ENCODE results near the gene ABI2. TPM values are rescaled to one million over a fixed set of nuclear protein-coding genes. Genes with fewer than 3 reads are reported as not detected.
A peak's percentile ranks its signal among the peaks of the same experiment; 100 is the strongest.

Gene ABI2
- total RNA-seq, 1 experiment from 2014 or later, result 50.7 TPM

DNA sequence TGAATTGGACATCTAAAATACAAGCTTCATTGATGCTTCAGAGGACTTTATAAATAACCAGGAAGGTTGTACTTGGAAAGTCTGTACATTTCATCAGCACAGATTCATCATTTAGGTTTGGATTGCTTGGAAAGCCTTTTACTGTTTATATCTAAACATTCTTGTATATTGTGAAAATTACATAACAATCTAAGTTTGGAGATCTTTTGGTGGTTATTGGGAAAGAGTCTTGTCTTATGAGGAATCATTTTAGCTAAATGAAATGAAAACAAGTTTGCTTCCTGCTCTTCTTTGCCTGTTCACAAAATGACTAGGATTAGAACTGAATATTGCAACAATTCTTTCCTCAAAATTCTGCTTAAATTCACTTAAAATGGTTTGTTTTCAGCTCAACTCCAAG, 79.3 kb downstream of the ABI2 start:
- H3K9ac ChIP-seq (ENCODE audit: low read length), result no peak overlapping the region
- peaks cover 34% of the 10 kb centered on the region for H3K36me3 ChIP-seq (ENCODE audit: low read depth, low read length)
- ChIA-PET POLR2A (ENCODE audit: unreplicated experiment) (no interaction called here), CTCF (no interaction called here)
- H3K4me2 ChIP-seq (ENCODE audit: low read length), result no peak overlapping the region
- peaks cover 28% of the 10 kb centered on the region for H3K4me1 ChIP-seq (ENCODE audit: insufficient read depth, low read length)
- no peak for DNase-seq
- H3K9me3 ChIP-seq (ENCODE audit: low read length), result no peaks in the 10 kb centered on the region
- H4K20me1 ChIP-seq (ENCODE audit: low read length), result no peaks in the 10 kb centered on the region
- H3F3A ChIP-seq (ENCODE audit: low read length, unreplicated experiment), result peaks cover 7% of the 10 kb centered on the region
- ATAC-seq, result no peak
- H2AFZ ChIP-seq (ENCODE audit: low read length), result no peak overlapping the region
- H3K79me2 ChIP-seq (ENCODE audit: low read length), result peaks cover 8% of the 10 kb centered on the region; the same call in 1 of the 2 replicates
- intact Hi-C loops (cut with micrococcal nuclease), result no loop called here
- no peaks in the 10 kb centered on the region for H3K9me2 ChIP-seq (replicated peaks; ENCODE audit: low read length)
- H3K4me3 ChIP-seq (ENCODE audit: low read length), result no peak overlapping the region
- H3K27me3 ChIP-seq (ENCODE audit: low read length), result no peaks in the 10 kb centered on the region
- BruUV-seq (replicated peaks), result no TSS peak
- TF ChIP-seq EZH2phosphoT487 (IDR thresholded peaks at IDR 0.05; ENCODE audit: borderline replicate concordance, low read length) (no peak), EZH2 (IDR thresholded peaks at IDR 0.05; ENCODE audit: low read length, unreplicated experiment) (no peak), CTCF (conservative IDR thresholded peaks at IDR 0.05; ENCODE audit: low read depth, low read length) (no peak)
- no peak overlapping the region for H3K27ac ChIP-seq (ENCODE audit: low read length)

- no peaks in the 10 kb centered on the region for H3K9me2 ChIP-seq (replicated peaks; ENCODE audit: low read length)
- no peaks in the 10 kb centered on the region for H4K20me1 ChIP-seq (ENCODE audit: low read length)
- DNase-seq (no peak), ATAC-seq (peak; percentile 20; the same call in 1 of the 2 replicates)
- peaks cover 25% of the 10 kb centered on the region for H3K36me3 ChIP-seq (ENCODE audit: low read depth, low read length)
- BruUV-seq (replicated peaks), result no TSS peak
- no peak overlapping the region for H3K9ac ChIP-seq (ENCODE audit: low read length)
- ChIA-PET POLR2A (ENCODE audit: unreplicated experiment) (no interaction called here), CTCF (no interaction called here)
- H3K4me1 ChIP-seq (ENCODE audit: insufficient read depth, low read length), result peaks cover 17% of the 10 kb centered on the region
- H2AFZ ChIP-seq (ENCODE audit: low read length), result no peak overlapping the region
- TF ChIP-seq EZH2 (IDR thresholded peaks at IDR 0.05; ENCODE audit: low read length, unreplicated experiment), result no peak
- TF ChIP-seq CTCF (conservative IDR thresholded peaks at IDR 0.05; ENCODE audit: low read depth, low read length), result no peak
- no peak for TF ChIP-seq EZH2phosphoT487 (IDR thresholded peaks at IDR 0.05; ENCODE audit: borderline replicate concordance, low read length)
- H3F3A ChIP-seq (ENCODE audit: low read length, unreplicated experiment), result no peaks in the 10 kb centered on the region
- H3K9me3 ChIP-seq (ENCODE audit: low read length), result no peaks in the 10 kb centered on the region
- H3K4me3 ChIP-seq (ENCODE audit: low read length), result no peak overlapping the region
- intact Hi-C loops (cut with micrococcal nuclease), result no loop called here
- no peaks in the 10 kb centered on the region for H3K27me3 ChIP-seq (ENCODE audit: low read length)
- H3K4me2 ChIP-seq (ENCODE audit: low read length), result no peak overlapping the region
- H3K79me2 ChIP-seq (ENCODE audit: low read length), result no peaks in the 10 kb centered on the region
- peak overlapping the region; percentile 50 for H3K27ac ChIP-seq (ENCODE audit: low read length)
Observed at GRCh38 chr2:203412546-203413331, 84.5 kb downstream of the ABI2 start.

DNA sequence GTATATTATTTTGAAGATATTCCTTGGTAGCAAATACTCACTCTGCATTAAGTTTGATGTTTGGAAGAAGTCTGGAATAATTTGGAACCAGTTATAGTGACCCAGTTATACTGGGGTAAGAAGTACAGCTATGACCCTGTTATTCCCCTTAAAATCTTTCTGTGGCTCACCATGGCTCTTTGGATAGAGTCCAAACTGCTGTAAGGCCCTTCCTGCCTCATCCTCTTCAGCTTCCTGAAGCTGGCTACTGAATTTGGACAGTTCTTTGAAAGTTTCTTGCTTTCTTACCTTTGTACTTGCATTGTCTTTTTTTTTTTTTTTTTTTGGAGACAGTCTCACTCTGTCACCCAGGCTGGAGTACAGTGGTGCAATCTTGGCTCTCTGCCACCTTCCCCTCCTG, 85.6 kb downstream of the ABI2 start:
- H3K79me2 ChIP-seq (ENCODE audit: low read length), result no peaks in the 10 kb centered on the region
- H3K4me3 ChIP-seq (ENCODE audit: low read length), result no peak overlapping the region
- TF ChIP-seq EZH2 (IDR thresholded peaks at IDR 0.05; ENCODE audit: low read length, unreplicated experiment), result no peak
- no peak for TF ChIP-seq EZH2phosphoT487 (IDR thresholded peaks at IDR 0.05; ENCODE audit: borderline replicate concordance, low read length)
- TF ChIP-seq CTCF (conservative IDR thresholded peaks at IDR 0.05; ENCODE audit: low read depth, low read length), result no peak
- no peak overlapping the region for H3K4me2 ChIP-seq (ENCODE audit: low read length)
- H4K20me1 ChIP-seq (ENCODE audit: low read length), result no peaks in the 10 kb centered on the region
- peak overlapping the region; percentile 38 for H3K27ac ChIP-seq (ENCODE audit: low read length)
- ATAC-seq, result peak; percentile 31
- no peaks in the 10 kb centered on the region for H3K9me3 ChIP-seq (ENCODE audit: low read length)
- no peak for DNase-seq
- peaks cover 33% of the 10 kb centered on the region for H3K36me3 ChIP-seq (ENCODE audit: low read depth, low read length)
- H3K4me1 ChIP-seq (ENCODE audit: insufficient read depth, low read length), result peaks cover 17% of the 10 kb centered on the region
- H3K9me2 ChIP-seq (replicated peaks; ENCODE audit: low read length), result no peaks in the 10 kb centered on the region
- intact Hi-C loops (cut with micrococcal nuclease), result no loop called here
- no peak overlapping the region for H3K9ac ChIP-seq (ENCODE audit: low read length)
- ChIA-PET CTCF (no interaction called here), POLR2A (ENCODE audit: unreplicated experiment) (no interaction called here)
- BruUV-seq (replicated peaks), result no TSS peak
- no peaks in the 10 kb centered on the region for H3F3A ChIP-seq (ENCODE audit: low read length, unreplicated experiment)
- H3K27me3 ChIP-seq (ENCODE audit: low read length), result no peaks in the 10 kb centered on the region
- no peak overlapping the region for H2AFZ ChIP-seq (ENCODE audit: low read length)

All from PC-3 (cell line).